ENCODE measurements around the gene DLK2. TPM values are rescaled to one million over a fixed set of nuclear protein-coding genes. Genes with fewer than 3 reads are reported as not detected.

Gene DLK2
- total RNA-seq, 4 donors from 2014 or later: 23.6 to 61.7 (median 32.3) TPM

DNA sequence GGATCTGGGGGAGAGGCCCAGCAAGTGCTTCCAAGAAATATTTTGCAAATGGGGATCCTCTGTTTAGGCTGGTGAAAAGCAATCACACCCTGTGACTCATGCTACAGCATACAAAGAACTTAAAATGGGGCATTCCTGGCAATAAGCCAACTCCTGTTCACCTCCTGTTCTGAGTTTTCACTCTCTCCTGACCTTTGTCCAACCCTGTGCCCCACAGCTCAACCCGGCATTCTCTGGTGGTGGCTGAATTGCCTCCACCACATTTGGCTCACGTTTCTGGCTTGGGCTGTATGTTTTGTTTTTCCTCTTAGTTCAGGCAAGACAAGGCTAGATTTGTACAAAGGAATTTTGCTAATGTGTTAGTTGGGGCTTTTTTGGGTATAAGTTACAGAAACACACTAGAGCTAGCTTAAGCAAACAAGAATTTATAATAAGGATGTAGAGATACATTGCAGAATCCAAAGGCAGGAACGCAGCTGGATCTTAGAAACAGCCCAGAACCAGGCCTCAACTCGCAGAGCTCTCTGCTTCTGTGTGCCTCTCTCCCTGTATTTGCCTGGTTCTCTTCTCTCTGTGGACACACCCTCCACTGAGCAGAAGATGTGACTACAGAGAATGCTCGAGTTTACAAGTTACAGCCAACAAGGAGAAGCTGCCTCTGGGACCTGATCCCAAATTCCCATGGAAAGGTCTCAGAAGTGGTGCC, 18.6 kb downstream of the DLK2 start:
- peaks cover 43% of the 10 kb centered on the region for H3K36me3 ChIP-seq
- H3K4me3 ChIP-seq: no peak overlapping the region
- peaks cover 31% of the 10 kb centered on the region for H3K4me1 ChIP-seq
- peak overlapping the region; percentile 76 for H3K27ac ChIP-seq
- H3K27me3 ChIP-seq: no peaks in the 10 kb centered on the region
- 17% methylated on average over 5 of the region's 5 CpGs for WGBS
- TF ChIP-seq EP300 (IDR thresholded peaks at IDR 0.05): no peak
- TF ChIP-seq POLR2A (IDR thresholded peaks at IDR 0.05): no peak
- TF ChIP-seq CTCF (IDR thresholded peaks at IDR 0.05): no peak
- no peak for TF ChIP-seq POLR2AphosphoS5 (IDR thresholded peaks at IDR 0.05)
- DNase-seq (ENCODE audit: low spot score in 2 of 2): peak in 1 of 2 donors; percentile 78
- H3K9me3 ChIP-seq: no peaks in the 10 kb centered on the region

DNA sequence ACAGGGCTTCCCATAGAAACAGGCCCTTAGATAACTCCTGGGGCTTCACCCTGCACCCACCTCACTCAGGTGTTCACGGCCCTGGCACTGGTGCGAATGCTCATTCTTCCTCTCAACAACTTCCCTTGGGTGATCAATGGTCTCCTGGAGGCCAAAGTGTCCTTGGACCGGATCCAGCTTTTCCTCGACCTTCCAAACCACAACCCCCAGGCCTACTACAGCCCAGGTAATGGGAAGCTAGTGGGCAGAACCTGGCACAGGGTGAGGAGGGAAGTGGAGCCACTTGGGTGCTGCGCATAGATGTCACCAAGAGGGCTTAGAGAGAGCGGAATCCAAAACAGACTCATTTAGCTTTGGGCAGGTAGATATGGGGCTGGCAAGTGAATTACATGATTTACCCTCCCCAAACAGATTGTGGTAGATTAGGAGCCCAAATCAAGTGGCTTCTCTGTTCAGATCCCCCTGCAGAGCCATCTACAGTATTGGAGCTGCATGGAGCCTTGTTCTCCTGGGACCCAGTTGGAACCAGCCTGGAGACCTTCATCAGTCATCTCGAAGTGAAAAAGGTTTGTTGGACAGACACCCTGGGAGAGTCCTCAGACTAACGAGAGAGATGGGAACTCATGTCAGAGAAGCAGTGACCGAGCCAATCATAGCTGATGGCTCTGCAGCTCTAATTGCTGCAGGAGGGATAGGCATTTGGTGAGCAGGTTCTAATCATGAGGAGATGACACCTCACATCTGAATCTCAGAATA, 19.5 kb downstream of the DLK2 start:
- Histone ChIP-seq H3K36me3 (peaks cover 40% of the 10 kb centered on the region), H3K27me3 (no peaks in the 10 kb centered on the region), H3K27ac (peak overlapping the region; percentile 76), H3K4me3 (no peak overlapping the region), H3K9me3 (no peaks in the 10 kb centered on the region), H3K4me1 (peaks cover 31% of the 10 kb centered on the region)
- 64% methylated on average over 8 of the region's 9 CpGs for WGBS
- no peak for DNase-seq (ENCODE audit: low spot score in 2 of 2)
- TF ChIP-seq POLR2A (IDR thresholded peaks at IDR 0.05) (no peak), CTCF (IDR thresholded peaks at IDR 0.05) (no peak), POLR2AphosphoS5 (IDR thresholded peaks at IDR 0.05) (no peak), EP300 (IDR thresholded peaks at IDR 0.05) (no peak)

- 87% methylated on average over 4 of the region's 4 CpGs for WGBS
- no peak overlapping the region for H3K27ac ChIP-seq
- TF ChIP-seq EP300 (IDR thresholded peaks at IDR 0.05): no peak
- TF ChIP-seq CTCF (IDR thresholded peaks at IDR 0.05): no peak
- no peak for TF ChIP-seq POLR2A (IDR thresholded peaks at IDR 0.05)
- TF ChIP-seq POLR2AphosphoS5 (IDR thresholded peaks at IDR 0.05): no peak
- no peak overlapping the region for H3K4me3 ChIP-seq
- no peaks in the 10 kb centered on the region for H3K27me3 ChIP-seq
- no peaks in the 10 kb centered on the region for H3K9me3 ChIP-seq
- peaks cover 36% of the 10 kb centered on the region for H3K4me1 ChIP-seq
- H3K36me3 ChIP-seq: peaks cover 34% of the 10 kb centered on the region
- no peak for DNase-seq (ENCODE audit: low spot score in 2 of 2)
Measured at GRCh38 chr6:43434943-43435342, 20.4 kb downstream of the DLK2 start.

GRCh38 chr6:43434001-43434840, 21.1 kb downstream of the DLK2 start:
- Histone ChIP-seq H3K36me3 (peaks cover 31% of the 10 kb centered on the region), H3K9me3 (no peaks in the 10 kb centered on the region), H3K4me3 (no peak overlapping the region), H3K4me1 (peaks cover 43% of the 10 kb centered on the region), H3K27me3 (no peaks in the 10 kb centered on the region), H3K27ac (no peak overlapping the region)
- no peak for DNase-seq (ENCODE audit: low spot score in 2 of 2)
- TF ChIP-seq CTCF (IDR thresholded peaks at IDR 0.05) (no peak), EP300 (IDR thresholded peaks at IDR 0.05) (no peak), POLR2A (IDR thresholded peaks at IDR 0.05) (no peak), POLR2AphosphoS5 (IDR thresholded peaks at IDR 0.05) (no peak)
- WGBS: 86% methylated on average over 15 of the region's 15 CpGs
